Esophagus muscularis mucosa (tissue), 3 donors: ENCODE measurements around the gene FAM89B.

Experiments
- POLR2A ChIP-seq: fragments of 450-650 bp; IDR thresholded peaks from one replicate; pipeline ENCODE4 v1.6.1; 2017; ENCODE audit warnings: antibody characterized with exemption, moderate library complexity, mild to moderate bottlenecking, low read depth
- TF ChIP-seq, protein P1 (sequence below), 3 experiments: fragments of 200-600 bp in 2 of 3; fragments of 450-650 bp in 1 of 3; sonication (generic) in 2 of 3; IDR thresholded peaks; one replicate each; pipeline ENCODE4 v1.5.1; 2017 to 2019; ENCODE audit warnings: antibody characterized with exemption in 3 of 3, mild to moderate bottlenecking in 2 of 3, moderate library complexity in 1 of 3

DNA sequence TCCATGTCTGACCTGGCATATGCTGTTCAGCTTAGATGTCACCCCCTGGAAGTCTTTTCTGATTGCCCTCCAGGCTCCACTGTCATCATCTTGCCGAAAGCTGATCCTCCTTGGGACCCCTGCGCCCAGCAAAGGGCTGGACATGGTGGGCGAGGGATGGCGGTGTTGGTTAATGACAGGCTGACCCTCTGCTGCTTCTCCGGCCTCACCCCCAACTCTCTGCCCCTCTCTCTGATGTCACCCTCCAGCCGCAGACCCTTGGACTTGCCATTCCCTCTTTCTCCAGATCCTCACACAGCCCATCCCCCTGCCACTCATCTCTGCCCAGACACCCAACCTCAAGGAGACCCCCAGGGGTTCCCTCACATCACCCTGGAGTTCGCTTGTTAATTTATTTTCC, 5.8 kb downstream of the FAM89B start:
- TF ChIP-seq, protein P1, sequence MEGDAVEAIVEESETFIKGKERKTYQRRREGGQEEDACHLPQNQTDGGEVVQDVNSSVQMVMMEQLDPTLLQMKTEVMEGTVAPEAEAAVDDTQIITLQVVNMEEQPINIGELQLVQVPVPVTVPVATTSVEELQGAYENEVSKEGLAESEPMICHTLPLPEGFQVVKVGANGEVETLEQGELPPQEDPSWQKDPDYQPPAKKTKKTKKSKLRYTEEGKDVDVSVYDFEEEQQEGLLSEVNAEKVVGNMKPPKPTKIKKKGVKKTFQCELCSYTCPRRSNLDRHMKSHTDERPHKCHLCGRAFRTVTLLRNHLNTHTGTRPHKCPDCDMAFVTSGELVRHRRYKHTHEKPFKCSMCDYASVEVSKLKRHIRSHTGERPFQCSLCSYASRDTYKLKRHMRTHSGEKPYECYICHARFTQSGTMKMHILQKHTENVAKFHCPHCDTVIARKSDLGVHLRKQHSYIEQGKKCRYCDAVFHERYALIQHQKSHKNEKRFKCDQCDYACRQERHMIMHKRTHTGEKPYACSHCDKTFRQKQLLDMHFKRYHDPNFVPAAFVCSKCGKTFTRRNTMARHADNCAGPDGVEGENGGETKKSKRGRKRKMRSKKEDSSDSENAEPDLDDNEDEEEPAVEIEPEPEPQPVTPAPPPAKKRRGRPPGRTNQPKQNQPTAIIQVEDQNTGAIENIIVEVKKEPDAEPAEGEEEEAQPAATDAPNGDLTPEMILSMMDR (IDR thresholded peaks at IDR 0.05), result no peak
- no peak for TF ChIP-seq POLR2A
